ENCODE data around the gene BUB3.

The BUB3 gene

DNA sequence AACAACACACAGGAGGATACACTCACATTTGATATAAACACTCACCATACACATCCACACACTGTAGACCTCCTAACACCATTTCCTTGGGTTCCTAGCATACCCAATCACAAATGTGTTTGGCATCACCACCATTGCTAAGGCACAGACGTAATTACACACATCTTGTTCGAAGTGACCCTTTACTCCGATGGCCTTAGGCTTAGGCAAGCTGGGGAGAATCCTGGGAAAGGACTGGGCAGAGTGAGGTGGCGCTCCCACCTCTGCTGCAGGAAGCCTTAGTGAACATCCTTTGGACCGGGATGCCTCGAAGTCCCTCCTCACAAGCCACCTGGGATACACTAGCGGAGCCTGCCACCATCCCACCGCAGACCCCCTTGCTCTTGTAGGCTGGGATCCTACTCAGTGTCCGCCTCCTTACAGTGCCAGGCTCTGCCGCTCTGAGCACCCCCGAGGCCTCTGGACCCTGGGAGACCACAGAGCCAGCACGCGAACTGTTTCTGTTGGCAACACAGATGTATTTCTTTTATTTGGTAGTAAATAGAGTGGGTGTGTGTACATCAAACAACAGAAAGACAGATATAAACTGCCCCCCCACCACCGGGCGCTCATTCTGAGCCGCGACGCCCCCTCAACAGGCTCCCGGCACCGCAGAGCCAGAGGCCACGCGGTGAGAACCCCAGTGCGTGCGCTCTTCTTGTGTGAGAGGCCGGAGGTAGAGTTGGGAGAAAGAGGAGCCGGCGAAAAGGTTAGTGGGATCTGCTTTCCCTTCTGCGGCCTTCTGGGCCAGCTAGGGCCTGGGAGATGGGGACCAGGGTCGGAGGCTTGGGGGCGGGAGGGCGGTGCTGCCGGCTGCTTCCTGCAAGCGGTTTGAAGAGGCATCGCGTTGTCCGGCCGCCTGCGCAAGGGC is 12.2 kb upstream of the BUB3 start:
- no peak for DNase-seq

DNA sequence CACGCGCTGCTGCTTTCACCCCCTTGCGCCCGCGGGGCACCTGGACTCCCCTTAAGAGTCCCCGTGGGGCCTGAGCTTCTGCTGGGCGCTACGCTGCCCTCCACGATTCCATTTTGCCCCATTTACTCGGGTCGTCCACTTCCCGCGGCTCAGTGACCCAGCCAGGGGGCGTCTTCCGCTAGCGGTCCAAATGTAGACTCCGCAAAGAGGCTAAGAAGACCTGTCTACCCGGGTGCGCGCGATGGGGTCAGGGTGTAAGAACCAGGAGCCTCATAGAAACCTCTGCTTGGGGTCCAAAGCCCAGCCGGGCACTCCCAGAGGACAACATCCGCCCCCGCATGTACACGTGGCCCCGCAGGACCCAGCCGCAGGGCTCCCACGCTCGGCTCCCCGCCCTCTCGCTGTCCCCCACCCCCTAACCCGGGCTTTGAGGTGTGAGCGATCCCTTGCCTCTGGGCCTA is 11.5 kb upstream of the BUB3 start:
- peak; percentile 19 for DNase-seq

DNA sequence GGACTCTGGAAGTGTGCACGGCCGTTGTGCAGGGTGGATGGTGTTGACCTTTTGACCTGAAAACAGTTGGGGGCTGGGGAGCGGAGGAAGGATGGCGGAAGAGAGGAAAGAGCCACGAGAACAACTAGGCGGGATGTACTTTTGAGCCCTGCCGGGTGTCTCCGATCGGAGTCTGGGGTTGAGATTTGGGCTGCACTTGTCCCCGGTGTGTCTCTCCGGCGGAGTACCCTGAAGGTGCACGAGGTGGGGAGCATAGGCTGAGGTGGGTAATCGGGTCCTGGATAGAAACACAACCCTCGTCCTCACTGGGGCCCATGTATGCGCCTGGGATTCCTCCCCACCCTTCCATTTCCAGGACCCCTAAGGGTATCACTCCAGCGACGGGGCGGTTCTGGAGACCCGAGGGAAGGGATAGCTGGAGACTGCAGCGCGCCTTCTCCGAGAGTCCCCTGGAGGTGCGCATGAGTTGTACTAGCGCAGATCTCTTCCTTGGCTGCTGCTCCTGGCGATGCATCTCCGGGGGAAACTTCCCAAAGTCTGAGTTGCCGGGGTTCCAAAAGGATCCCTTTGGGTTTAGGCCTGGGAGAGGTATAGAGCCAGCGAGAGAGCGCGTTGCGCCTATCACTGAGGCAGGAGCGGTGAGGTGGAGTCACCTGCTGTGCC is 10.9 kb upstream of the BUB3 start:
- no peak for DNase-seq

DNA sequence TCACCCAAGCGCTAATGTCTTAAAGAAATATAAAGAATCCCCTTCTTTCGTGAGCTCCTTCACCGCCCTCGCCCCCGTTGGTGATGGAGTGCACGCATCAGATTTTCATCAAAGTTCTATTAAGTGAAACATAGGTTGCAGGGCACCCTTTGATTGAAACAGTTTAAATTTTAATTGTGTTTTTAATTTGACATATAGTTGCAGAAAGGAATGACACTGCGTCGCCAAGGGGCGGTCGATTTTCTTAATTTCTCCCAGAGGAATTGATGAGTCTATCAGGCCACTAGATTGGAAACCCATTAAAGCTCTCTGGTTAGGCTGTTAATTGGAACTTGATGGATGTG is 10.4 kb upstream of the BUB3 start:
- no peak for DNase-seq

DNA sequence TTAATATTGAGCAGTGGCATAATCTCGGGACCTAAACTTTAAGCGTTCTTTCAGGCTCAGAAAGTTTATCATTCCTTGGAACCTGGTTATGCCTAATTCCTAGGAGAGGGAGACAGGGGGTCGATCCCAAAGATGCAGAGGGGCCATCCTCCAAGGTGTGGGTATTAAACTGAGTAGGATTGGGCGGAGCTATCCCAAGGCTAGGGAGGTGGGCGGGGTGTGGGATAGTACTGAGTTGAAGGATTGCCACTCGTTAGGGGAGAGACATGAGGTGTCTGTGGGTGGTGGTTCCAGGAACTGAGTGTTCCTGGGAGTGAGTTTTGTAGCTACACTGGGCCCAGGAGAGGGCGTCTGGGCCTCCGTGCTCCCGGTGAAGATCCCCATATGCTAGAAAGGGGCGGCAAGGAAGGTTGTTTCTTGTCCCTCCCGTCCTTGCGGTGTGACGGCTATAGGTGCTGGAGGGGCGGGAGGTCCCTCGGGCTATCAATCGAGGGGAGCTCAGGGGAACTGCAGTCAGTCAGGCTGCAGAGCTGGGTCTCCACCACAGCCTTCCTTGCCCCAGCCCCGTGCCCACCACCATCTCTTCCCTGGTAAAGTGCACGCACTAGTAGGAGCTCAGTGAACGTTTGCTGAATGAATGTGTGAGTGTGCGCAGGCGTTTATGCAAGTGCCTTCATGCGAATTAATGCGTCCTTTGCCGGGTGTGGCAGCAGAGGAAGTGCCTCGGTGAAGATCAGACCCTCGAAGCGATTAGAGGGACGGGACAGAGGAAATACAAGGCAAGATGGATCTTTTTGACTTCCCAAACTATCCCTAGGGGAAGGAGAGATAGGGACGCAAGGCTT is 9.3 kb upstream of the BUB3 start:
- DNase-seq, result no peak

DNA sequence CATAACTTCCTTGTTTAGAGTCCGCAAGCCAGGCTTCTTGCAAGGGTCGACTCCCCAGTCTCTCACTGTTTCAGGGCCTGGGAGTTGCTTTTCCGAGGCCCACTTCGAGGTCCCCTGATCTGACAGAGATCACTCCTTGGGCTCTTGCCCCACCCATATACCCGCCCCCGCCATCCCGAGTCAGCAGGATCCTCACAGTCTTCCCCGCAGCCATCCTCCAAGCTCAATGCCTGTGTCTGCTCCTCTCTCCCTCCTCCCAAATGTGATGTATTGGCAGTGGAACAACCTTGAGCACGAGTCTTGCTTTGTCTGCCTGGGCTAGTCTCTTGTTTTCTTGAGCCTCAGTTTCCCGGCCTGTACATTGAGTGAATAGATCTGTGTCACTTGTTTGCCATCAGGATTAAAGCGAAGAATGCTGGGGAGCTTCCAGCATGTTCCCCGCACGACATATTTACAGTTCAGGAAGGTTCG is 8.6 kb upstream of the BUB3 start:
- no peak for DNase-seq

DNA sequence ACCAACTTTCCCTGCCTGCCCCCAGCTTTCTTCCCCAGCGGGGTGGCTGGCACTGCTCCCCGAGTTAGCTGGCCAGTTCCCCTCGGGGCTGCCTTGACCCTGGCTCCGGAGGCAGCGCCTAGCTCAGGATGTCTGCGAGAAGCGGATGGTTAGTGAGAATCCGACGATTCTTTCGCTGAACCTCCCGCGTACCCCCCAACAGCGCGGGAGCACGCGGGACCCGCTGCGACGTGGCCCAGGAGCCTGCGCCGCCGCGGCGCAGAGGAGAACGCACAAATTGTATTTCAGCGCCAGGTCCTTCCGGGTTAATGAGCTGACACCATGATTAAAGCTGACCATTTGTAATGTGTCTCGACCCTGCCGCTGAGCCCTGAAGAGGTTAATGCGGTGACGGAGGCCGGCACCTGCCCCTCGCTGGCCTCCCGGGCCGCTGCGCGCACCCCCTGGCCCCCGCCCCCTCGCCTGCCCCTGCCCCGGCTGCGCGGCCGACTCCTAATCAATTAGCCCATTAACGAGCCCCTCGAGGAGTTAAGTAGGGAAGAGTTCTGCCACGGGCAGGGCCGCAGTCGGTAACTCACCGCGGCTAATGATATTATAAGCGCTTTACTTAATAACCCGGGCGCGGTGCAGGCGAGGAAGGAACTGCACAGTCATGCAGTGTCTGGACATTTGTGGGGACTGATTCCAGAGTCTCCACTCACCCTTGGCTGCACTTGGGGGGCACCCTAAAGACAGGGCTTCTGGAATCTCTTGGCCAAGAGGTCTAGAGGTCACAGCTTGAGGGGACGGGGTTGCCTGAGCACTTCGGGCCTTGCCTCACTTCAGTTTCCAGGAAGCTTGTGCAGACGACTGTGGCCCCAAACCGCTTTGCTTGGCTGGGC is 7.9 kb upstream of the BUB3 start:
- no peak for DNase-seq

DNA sequence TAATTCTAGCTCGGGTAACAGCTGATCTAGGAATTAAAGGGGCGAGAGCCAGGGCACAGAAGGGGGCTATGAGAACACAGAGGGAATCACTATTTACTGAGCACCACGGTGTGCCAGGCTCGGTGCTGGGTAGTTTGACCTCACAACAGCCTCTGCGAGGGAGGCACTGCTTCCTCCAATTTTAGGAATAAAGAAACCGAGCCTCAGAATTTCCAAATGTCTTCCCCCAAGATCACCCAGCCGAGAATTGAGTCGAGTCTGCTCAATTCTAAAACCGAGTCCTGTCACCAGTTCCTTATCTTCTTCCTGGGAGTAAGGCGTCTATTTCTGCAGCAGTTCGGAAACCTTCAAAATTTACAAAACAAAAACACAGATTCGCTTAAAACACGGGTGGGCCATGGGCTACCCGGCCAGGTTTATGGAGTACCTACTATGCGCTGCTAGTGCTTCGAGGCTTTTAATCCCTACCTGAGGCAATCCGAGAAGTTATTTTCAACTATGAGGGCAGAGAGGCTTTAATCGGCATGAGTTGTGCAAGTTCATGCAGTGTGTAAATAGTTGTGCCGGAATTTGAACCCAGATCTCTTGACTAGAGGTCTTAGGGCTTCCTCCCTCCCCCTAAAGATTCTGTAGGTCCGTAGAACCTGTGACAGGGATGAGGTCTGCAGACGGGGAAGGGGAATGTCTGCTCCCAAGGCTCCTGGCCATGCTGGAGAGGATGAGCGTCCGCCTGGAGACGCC is 7.1 kb upstream of the BUB3 start:
- DNase-seq, result no peak

DNA sequence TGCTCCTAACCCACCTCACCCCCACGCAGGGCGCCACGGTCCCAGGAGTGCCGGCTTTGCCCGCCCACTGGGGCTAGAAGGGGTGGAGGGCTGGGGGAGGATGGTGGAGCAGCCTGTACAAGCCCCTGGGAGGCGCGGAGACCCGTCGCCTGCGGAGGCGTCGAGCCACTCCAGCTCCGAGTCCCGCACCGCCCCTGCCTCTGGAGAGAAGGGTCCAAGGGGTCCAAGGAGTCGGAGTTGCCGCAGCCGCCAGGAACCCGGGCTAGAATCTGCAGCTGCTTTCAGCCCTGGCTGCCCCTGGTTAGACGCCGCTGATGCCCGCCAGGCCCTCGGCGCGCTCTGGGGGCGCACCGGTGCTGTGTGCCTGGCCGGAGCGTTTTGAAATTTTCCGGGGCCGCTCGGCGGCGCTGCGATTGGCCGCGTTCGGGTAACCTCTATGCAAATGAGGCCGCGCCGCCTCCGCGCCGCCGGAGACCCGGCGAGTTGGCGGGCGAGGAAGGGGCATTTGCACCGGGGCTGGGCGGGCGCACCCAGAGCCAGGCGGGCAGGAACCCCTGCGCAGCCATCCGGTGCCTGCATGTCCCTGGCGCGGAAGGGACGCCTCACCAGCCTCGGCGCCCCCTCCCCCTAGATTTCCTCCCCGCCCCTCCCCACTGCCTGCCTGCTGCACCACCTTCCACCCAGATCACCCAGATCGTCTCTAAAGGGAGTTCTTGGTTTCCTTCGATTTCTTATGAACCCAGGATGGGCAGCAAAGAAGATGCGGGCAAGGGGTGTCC is 6.4 kb upstream of the BUB3 start, which contains the start of gene HMX2:
HMX2 (plus strand) TSS at position 502 of the 779 bp plus-strand sequence; CDS start at position 745, 243 bp downstream.
- DNase-seq, result peak; percentile 65

DNA sequence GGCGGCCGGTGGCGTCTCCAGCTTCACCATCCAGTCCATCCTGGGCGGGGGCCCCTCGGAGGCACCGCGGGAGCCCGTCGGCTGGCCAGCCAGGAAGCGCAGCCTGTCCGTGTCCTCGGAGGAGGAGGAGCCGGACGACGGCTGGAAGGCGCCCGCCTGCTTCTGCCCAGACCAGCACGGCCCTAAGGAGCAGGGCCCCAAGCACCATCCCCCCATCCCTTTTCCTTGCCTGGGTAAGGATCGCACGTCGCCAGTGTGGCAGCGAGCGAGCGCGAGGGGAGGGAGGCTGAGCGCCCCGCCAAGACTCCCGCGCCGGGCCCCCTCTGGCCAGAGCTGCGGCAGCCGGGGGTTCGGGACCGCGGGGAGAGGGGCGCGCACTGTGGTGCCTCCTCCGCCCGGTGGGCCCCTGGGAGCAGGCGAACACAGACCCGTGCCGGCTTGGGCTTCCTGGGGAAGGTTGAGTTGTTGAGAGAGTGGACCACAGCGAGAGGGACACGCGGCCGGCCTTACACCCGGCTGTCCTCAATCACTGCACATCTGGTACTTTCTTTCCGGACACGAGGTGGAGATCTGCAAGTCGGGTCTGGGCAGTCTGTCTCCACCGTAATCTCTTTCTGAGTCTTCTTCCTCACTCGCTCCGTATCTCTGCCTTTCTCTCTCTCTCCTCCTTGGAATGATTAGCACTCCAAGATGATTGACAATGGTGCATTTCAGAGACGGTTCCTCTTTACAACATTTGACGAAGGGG is 5.6 kb upstream of the BUB3 start:
- DNase-seq, result no peak

DNA sequence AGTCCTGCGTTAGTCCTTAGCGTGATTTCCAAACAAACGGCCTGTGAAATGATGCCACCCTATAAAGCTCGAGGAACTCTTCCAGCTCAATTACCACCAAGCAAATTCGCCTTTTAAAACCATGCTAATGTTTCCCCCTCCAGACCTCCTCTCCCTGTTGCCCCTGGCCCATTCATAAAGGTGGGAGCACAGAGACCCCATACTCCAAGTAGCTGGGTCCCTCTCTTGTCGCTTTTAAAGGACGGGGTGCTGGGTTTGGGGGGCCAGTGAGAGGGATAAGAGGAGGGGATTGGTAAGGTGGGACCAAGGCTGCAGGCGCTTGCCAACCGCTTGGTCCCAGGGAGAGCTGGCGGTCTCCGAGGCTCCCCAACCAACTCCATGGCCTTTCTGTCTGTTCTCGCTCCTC is 5.0 kb upstream of the BUB3 start:
- DNase-seq, result no peak

DNA sequence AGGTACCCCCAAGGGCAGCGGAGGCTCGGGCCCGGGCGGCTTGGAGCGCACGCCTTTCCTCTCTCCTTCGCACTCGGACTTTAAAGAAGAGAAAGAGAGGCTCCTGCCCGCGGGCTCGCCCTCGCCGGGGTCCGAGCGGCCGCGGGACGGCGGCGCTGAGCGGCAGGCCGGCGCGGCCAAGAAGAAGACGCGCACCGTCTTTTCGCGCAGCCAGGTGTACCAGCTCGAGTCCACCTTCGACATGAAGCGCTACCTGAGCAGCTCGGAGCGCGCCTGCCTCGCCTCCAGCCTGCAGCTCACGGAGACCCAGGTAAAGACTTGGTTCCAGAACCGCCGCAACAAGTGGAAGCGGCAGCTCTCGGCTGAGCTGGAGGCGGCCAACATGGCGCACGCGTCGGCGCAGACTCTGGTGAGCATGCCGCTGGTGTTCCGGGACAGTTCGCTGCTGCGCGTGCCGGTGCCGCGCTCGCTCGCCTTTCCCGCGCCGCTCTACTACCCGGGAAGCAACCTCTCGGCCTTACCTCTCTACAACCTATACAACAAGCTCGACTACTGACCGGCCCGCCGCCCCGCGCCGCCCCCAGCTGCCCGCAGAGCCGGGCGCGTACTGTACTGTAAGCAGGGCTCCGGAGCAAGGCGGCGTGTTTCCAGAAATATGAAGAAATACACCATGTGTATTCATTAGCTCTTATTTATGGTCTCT is 4.5 kb upstream of the BUB3 start:
- peak; percentile 66 for DNase-seq

DNA sequence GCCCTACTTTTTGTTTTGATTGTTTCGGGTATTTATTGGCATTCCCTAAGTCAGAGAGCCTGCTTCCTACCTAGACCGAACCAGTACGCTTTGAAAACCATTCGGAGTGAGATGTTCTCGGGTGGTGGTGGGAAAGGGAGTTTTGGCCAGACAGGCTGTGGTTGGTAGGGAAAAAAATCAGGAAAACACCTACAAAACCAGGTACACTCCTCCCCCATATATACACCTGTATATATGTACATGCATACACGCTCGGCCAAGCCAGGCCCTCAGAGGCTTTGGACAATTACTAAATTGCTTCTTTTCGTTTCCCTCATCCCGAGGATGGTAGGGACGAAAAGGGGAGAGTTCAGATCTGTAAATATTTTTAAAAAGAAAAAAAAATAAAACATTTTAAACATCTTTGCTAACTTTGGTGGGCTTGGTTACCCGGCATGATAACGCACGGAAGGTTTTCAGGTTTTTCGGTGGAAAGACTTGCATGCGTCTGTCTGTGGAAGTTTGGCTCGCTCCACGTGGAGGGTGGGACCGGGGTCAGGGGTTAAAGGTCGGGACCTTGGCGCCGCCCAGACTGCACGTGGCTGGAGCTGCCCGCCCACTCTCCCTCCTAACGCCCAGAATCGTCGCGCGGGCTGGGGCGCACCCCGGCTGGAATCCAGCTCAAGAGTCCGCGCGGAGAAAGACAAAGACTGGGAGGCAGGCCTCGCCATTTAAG is 3.8 kb upstream of the BUB3 start:
- DNase-seq, result peak; percentile 64

DNA sequence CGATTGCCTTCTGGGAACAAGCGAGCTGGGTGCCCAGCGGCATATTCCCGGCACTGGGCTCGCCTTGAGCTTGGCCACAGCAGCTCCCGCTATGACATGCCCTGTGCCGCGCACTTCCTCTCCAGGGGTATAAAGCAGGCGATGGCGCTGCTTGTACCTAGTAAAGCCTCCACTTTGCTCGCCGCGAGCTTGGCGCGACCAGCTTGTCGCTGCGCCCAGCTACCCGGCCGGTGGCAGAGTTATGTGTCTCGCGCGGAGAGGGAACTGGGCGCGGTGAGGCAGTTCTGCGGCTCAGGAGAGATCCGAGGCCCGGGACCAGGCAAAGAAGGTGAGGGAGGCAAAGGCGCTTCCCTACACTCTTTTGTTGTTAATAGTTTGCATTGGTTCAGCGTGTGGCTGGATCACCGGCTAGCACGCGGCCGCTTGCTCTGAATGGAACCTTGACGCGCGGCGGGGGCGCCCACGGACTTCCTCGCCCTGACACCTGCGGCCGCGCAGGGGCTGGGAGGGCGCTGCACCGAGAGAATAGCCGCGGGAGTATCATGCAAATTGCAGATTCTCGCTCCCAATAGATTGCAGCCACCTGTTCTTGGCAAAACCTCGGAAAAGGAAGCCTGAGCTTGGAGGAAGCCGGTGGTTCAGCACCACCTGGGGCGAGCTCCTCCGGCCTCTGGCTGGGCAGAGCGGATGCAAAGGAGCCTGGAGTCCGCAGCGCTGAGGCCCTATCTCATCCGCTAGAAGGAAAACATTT is 3.0 kb upstream of the BUB3 start:
- peak; percentile 61 for DNase-seq

DNA sequence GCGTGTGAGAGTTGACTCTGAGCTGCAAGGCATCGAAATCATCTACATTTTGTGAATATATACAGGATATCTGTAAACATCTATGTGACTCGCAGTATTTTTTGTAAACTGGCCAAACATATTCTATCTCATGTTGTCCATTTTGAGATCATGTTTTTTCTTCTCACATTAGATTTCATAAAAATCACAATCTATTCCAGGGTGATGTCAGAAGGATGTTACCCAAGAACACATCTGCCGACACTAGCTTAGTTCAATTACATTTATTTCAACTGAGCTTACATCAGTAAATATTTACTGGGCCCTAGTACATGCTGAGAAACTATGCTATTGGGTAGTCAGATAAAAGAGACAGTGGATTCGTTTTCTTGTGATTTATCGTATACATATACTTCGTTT is 2.5 kb upstream of the BUB3 start:
- DNase-seq, result no peak

DNA sequence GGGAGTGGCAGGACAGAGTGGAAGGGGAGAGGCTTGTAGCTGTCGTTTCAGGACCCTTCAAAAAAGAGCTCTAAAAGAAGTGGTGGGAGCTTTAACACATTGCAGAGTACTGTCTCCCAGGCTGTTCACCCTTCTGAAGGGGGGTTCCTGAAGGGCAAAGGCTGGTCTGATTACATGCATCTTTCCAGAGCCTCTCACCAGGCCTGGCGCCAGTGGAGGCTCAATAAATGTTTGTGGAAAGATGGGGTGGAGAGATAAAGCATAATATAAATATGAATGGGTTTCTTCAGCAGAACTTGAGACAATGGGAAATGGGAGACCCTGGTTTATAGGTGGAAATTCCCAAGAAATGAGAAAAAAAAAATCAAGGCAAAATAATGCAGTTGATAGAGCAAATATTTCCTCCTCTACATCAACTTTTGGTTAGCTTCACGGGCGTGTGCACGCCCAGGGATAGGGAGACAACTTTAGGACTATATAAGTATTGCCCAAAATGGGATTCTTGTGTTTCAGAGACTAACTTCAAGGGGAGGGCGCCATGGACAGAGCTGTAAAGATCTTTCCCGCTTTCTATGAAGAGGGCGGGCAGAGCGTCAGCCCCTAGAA is 613 bp upstream of the BUB3 start:
- DNase-seq, result no peak

All from stimulated activated CD4-positive, alpha-beta T cell treated with anti-CD3 and anti-CD28 coated beads, Interleukin-15, amount 100 ng/mL, for 24 hours (primary cell).